A172 (cell line): Measurements from ENCODE around the gene TRIM28. TPM values are rescaled to one million over a fixed set of nuclear protein-coding genes. Genes with fewer than 3 reads are reported as not detected.
"Not testable (repeated sequence)": the region's sequence is repeated elsewhere in the genome, so short reads cannot be mapped to it uniquely, and the experiment has no call there.

Experiments used
- DNase-seq: peaks from one replicate; pipeline ENCODE4 v3.0.0-alpha.2; 2015; ENCODE audit warnings: low spot score
- total RNA-seq: library from RNA; depleted of rRNA; stranded (reverse); fragments of >200 nt; shearing (Covaris generic); gene quantifications from 2 replicates; pipeline ENCODE4 v1.2.3, GENCODE V29; 2014; rRNA removed

The TRIM28 gene
- total RNA-seq, 1 experiment from 2014 or later, result 619 TPM

DNA sequence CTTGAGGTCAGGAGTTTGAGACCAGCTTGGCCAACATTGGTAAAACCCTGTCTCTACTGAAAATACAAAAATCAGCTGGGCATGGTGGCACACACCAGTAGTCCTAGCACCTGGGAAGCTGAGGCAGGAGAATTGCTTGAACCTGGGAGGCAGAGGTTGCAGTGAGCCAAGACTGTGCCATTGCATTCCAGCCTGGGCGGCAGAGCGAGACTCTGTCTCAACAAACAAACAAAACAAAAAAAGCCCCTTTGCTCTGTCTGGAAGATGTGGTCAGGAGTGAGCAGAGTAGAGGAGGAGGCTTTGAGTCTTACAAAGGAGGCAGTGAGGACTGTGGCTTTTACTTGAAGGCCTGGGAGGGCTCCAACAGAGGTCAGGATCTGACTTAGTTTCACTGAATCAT is 33.7 kb downstream of the TRIM28 start:
- not testable (repeated sequence) for DNase-seq

DNA sequence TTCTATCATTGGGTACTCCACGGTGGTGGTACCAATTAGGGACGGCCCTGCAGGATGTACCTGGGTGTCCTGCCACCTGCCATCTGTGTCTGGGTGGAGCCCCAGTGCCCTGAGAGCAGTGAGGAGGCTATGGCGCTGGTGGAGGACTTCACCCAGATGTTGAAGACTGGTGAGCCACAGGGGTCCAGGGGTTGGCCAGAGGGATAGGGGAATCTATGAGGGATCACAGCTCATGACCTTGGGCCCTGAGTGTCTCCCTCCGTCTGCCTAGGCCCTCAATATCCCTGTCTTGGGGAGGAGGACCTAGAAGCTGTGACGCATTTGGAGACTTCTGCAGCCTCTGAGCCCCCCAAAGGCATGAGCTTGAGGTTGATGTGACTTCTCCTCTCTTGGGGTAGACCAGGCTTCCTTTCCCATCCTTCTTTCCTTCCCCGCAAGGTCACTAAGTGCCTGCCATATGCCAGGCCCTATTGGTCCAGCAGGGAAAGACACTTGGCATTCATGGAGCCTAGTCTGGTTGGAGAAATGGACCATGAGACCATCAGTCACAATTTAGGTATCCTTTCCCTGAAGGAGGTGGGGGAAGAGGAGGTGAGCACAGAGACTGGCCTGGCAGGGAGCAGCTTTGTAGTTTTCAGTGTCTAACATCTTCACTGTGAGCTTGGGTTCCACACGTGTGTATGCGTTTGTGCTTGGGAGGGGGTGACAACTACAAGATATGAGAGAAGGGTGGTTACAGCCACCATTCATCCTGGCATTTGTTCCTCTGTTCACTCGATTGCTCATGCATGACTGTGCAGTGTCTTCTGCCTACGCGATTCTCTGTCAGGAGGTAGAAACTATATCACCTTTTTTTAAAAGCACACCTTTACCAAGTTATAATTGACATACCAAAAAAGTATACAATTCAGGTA is 34.4 kb downstream of the TRIM28 start:
- DNase-seq, result no peak

DNA sequence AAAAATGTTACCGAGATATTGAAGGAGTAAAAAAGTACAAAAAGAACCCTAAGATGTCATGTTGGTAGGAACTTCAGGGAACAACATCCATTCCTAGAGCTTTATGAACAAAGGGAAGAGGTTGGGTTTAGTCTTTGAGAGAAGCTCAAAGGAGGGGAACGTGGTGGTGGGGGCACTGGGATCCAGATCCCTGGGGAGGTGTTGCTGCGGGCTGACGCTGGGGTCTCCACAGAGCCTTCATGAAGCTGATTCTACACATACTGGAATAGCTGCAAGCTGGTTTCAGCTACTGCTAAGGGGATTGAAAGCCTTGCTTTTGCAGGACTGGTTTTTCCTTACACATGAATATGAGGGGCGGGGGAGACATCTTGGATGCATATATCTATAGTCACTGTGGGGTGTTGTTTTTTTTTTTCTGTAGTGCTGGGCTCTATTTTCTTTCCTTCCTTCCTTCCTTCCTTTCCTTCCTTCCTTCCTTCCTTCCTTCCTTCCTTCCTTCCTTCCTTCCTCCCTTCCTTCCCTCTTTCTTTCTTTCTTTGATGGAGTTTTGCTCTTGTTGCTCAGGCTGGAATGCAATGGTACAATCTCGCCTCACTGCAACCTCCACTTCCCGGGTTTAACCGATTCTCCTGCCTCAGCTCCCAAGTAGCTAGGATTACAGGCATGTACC is 35.7 kb downstream of the TRIM28 start:
- DNase-seq, result no peak

DNA sequence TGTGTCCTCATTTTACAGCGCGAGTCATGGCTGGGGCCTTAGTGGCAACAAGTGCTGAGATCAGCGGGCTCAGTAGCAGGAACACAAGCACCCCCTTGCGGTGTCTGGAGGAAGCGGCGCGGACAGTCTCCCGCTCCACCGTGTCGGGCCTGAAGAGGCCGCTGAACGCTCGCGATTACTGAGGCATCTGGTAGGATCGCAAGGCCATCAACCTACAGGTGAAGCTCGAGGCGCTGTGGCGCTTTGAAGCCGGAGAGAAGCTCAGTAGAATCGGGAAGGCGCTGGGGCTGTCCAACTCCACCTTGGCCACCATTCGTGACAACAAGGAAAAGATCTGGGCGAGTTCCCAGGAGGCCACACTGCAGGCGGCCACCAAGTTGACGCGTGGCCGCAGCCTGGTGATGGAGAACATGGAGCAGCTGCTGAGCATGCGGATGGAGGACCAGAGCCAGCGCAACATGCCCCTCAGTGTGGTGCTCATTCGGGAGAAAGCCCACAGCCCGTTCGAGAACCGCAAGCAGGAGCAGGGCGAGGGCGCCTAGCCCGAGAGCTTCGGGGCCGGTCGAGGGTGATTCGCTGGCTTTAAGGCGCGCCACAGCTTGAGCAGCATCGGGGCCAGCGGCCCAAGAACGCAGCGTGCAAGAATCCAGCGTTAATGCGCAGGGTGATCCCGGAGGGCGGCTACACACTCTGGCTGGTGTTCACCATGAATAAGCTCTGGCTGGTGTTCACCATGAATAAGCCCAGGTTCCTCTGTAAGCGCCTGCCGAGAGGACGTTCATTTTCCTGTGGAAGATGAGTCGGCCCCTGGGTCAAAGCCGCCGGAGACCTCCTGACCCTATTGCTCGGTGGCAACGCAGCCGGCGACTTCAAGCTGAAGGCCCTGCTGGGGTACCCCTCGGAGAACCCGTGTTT is 37.6 kb downstream of the TRIM28 start:
- no peak for DNase-seq

DNA sequence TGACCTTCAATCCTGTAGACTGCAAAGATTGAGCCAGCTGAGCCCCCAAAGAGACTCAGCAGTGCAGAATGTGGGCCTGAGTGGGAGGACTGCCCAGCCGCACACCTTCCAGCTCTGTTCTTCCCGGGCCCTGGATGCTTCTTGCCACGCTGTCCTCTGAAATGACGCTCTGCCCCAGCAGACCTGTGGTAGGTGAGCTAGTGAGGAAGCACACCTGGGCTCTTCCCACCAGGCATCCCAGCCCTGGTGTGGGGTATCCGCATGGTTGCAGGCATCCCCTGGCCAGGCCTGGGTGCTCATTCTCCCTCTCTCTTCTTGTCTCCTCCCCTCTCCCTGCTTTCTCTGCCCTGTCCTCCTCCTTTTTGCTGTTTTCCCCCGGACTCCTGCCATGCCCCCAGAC is 39.1 kb downstream of the TRIM28 start:
- DNase-seq, result no peak

DNA sequence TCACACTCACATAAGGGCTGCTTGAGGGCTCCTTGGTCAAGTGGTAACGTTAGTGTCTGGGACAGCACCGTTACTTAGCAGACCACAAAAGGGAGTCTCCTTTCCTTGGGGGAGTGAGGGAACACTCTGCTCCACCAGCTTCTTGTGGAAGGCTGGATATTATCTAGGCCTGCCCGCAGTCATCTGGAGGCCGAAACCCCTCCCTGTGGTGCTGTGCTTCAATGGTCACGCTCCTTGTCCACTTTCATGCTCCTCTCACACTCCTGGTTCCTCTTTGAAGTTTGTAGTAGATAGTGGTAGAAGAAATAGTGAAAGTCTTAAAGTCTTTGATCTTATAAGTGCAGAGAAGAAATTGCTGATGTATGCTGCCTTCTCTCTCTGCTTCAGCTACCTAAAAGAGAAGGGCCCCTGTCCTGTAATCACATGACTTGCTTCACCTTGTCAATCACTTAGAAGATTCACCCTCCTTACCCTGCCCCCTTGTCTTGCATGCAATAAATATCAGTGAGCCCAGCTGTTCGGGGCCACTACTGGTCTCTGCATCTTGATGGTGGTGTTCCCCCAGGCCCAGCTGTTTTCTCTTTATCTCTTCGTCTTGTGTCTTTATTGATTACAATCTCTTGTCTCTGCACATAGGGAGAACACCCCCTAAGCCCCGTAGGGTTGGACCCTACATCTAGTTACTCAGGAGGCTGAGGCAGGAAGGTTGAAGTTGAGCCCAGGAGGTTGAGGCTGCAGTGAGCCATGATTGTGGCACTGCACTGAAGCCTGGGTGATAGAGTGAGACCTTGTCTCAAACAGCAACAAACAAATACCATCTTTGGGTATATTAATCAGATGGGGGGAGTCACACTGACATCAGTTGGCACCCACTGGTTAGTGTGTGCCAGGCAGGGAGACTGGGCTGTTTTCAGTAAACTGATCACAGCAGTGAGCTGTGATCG is 40.9 kb downstream of the TRIM28 start:
- no peak for DNase-seq

DNA sequence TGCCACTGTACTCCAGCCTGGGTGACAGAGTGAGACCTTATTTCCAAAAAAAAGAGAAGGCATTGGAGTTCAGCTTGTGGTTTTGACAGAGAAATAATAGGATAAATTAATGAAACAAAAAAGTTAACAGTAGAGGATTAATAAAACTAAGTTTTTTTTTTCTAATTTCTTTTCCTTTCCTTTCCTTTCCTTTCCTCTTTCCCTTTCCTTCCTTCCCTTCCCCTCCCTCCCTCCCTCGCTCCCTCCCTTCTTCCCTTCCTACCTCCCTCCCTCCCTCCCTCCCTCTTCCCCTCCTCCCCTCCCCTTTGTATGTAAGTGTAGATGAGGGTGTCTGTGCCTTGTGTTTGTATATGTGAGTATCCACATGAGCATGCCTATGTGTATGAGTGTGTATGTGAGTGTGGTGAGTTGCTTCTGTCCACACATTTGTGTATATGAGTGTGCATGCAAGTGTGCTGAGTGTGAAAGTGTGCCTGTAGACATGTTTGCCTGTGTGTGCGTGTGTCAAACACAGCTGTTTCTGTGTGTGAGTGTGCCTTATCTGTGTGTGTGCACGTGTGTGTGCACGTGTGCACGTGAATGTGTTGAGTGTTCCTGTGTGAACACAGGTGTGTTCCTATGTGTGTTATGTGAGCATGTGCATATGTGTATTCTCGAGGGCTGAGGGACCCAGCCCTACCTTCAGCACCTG is 41.7 kb downstream of the TRIM28 start:
- DNase-seq, result no peak

DNA sequence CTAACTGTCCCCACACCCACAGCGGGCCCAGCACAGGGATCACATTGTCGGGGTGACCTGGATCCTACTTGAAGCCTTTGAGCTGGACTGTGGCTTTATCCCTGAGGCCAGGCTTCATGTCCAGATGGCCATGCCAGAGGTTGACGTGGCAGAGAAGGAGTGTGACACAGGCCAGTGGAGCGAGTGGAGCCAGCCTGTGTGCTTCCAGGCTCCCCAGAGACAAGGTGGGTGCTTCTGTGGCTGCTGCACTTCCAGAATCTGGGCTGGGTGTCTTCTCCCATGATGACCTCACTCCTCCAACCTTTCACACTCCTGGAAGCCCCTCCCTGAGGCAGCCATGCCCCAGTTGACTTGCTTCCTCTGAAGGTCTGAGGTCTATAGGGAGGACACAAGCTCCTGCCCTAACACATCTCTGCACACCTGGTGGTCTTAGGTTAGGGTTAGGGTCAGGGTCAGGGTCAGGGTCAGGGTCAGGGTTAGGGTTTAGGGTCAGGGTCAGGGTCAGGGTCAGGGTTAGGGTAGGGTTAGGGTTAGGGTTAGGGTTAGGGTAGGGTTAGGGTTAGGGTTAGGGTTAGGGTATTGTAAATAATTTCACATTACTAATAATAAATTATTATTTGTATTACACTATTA is 42.4 kb downstream of the TRIM28 start:
- no peak for DNase-seq

Other genes starting within 250 kb of the TRIM28 start
- gene ERVK3-1, start 238.7 kb upstream of the TRIM28 start, total RNA-seq, result 80.2 and 89.6 TPM in 2 replicates
- 4.0 and 4.1 TPM in 2 replicates for gene ZSCAN22, start 217.1 kb upstream of the TRIM28 start, total RNA-seq
- gene A1BG, start 190.6 kb upstream of the TRIM28 start, total RNA-seq, result 10.7 and 47.6 TPM in 2 replicates
- gene ZNF497, start 181.3 kb upstream of the TRIM28 start, total RNA-seq, result 1.7 and 2.4 TPM in 2 replicates
- 3.7 and 5.7 TPM in 2 replicates for gene ZNF837, start 163.0 kb upstream of the TRIM28 start, total RNA-seq
- 2,652 and 2,662 TPM in 2 replicates for gene RPS5, start 156.8 kb upstream of the TRIM28 start, total RNA-seq
- gene RNF225, start 148.4 kb upstream of the TRIM28 start, total RNA-seq, result not detected in 2 replicates
- gene ZNF584, start 135.4 kb upstream of the TRIM28 start, total RNA-seq, result 31.5 and 42.1 TPM in 2 replicates
- 0.03 and 0.19 TPM in 2 replicates for gene ZNF132, start 103.9 kb upstream of the TRIM28 start, total RNA-seq
- gene ZNF324B, start 92.4 kb upstream of the TRIM28 start, total RNA-seq, result 9.9 and 12.1 TPM in 2 replicates
- gene ZNF324, start 77.0 kb upstream of the TRIM28 start, total RNA-seq, result 18.4 and 21.5 TPM in 2 replicates
- 17.1 and 18.8 TPM in 2 replicates for gene ZNF446, start 67.7 kb upstream of the TRIM28 start, total RNA-seq
- gene SLC27A5, start 32.1 kb upstream of the TRIM28 start, total RNA-seq, result 2.8 and 6.6 TPM in 2 replicates
- 9.0 and 11.9 TPM in 2 replicates for gene ZBTB45, start 24.3 kb upstream of the TRIM28 start, total RNA-seq
- 32.1 and 48.2 TPM in 2 replicates for gene CHMP2A, start 11.0 kb downstream of the TRIM28 start, total RNA-seq
- gene UBE2M, start 14.5 kb downstream of the TRIM28 start, total RNA-seq, result 141 and 145 TPM in 2 replicates
- 17.4 and 17.8 TPM in 2 replicates for gene MZF1, start 29.3 kb downstream of the TRIM28 start, total RNA-seq